T-helper 2 cell treated with Interferon-gamma antibody and Interleukin-4, amounts not matched to agents 5 μg/mL and 100 μg/mL, for 36 hours (primary cell): ENCODE measurements around the gene CHST10.
"Not testable (repeated sequence)": the region's sequence is repeated elsewhere in the genome, so short reads cannot be mapped to it uniquely, and the experiment has no call there.

Experiments
- DNase-seq: peaks from one replicate; pipeline ENCODE4 v3.0.0; 2021; ENCODE audit warnings: low spot score
- H3K27ac Mint-ChIP-seq: one replicate; pipeline ENCODE4 v1.8.0; 2021; ENCODE audit warnings: mild to moderate bottlenecking, mixed read lengths
- H3K27me3 Mint-ChIP-seq: one replicate; pipeline ENCODE4 v1.8.0; 2021; ENCODE audit warnings: low read depth, mixed read lengths
- H3K36me3 Mint-ChIP-seq: one replicate; pipeline ENCODE4 v1.8.0; 2021; ENCODE audit warnings: low read depth, mixed read lengths
- H3K4me1 Mint-ChIP-seq: one replicate; pipeline ENCODE4 v1.8.0; 2021; ENCODE audit warnings: low read depth, mixed read lengths
- H3K4me3 Mint-ChIP-seq: one replicate; pipeline ENCODE4 v1.8.0; 2022; ENCODE audit warnings: mild to moderate bottlenecking, moderate library complexity, mixed read lengths
- H3K9me3 Mint-ChIP-seq: one replicate; pipeline ENCODE4 v1.8.0; 2021; ENCODE audit warnings: mixed read lengths

Gene CHST10

DNA sequence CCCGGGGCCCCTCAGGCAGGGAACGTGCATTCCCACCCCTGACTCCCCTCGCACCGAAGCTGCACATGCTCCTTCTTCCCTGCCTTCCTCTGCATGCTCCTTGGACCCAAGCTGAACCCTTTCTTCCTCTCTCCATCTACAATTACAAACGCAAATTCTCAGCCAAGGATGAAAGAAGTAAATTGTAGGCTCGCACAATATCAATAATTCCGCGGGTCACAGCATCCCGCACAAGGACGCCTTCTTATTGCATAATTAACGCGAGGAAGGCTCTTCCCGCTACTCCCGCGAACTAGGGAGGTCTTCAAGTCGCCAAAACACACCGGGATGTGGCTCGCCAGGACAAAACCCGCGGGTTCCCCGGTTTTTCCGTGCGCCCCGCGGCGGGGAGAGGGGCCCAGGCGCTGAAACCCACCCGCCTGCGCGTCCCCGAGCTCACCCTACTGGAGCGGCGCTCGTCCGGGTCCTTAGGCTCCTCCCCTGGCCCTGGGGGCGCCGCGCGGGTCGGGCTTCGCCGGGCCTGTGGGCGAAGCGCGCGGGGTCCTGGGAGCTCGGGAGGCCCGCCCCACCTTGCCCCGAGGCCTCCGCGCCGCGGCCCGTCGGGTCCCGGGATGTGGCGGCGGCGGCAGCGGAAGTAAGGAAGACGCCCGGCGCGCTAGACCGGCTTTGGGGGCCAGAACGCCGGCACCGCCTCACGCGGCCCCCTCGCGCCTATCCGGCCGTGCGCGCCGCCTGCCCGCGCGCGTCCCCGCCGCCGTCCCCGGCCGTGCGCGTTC is at the start of gene CHST10:
TSS of gene CHST10 (minus strand) at position 734 of the 776 bp plus-strand sequence. CDS start 10,993 bp downstream, outside the sequence.
- Mint-ChIP-seq H3K27ac (peak within 1 kb of the TSS; percentile 8), H3K27me3 (peaks cover 11% of the 10 kb centered on the region), H3K9me3 (no peaks in the 10 kb centered on the region), H3K4me1 (peaks cover 18% of the 10 kb centered on the region), H3K36me3 (peaks cover 2% of the 10 kb centered on the region), H3K4me3 (peak within 1 kb of the TSS; percentile 91)
- DNase-seq = peak; percentile 65

DNA sequence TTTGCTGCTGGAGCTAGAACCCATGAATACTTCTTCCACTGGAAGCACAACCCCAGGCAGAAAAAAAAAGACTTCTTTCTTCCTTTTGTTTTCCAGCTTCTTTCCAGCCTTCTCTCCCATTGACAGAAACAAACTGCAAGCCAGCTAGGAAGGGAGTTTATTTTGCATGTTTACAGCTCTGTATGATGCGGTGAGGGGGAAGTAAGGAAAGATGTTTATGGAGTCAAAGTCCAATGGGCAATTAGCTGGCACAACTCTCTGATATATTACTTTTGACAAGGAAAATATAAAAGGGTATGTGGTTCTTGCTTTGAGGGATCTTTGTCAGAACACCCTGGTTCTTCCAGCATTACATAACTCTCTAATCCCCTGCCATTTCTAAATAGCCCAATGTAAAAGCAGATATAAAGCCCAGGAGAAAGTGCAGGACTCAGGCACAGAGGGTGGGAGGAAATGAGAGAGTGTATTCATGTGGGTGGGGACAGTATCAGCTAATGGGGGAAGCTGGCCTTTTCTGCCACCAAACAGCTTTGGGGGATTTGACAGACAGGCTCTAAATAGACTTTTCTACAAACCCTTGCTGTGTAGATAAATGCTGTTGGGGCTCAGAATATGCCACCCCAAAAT is 43.5 kb upstream of the CHST10 start:
- no peak for DNase-seq
- no peak overlapping the region for H3K4me3 Mint-ChIP-seq
- peaks cover 23% of the 10 kb centered on the region for H3K9me3 Mint-ChIP-seq
- H3K4me1 Mint-ChIP-seq = no peaks in the 10 kb centered on the region
- no peaks in the 10 kb centered on the region for H3K27me3 Mint-ChIP-seq
- no peaks in the 10 kb centered on the region for H3K36me3 Mint-ChIP-seq
- no peak overlapping the region for H3K27ac Mint-ChIP-seq

DNA sequence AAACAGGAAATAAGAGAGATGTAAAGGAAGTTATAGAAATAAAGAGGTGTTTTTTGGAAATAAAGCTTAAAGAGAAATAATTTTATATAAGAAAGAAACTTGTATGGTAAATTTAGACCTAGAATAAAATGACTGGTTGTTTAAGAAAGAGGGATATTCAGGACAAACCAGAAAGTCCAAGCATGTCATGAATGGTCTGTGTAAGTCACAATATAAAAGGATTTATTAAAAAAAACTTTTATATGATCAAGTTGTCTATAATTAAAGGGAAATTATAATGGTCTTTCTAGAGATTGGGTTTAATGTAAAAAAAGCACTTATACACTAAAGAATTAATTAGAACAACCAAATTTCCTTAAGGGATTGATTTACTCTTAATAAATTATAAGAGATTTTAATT is 38.9 kb upstream of the CHST10 start:
- not testable (repeated sequence) for H3K36me3 Mint-ChIP-seq, H3K4me3 Mint-ChIP-seq, H3K27ac Mint-ChIP-seq, DNase-seq, H3K4me1 Mint-ChIP-seq, H3K27me3 Mint-ChIP-seq
- peaks cover 23% of the 10 kb centered on the region for H3K9me3 Mint-ChIP-seq

- H3K36me3 Mint-ChIP-seq = no peaks in the 10 kb centered on the region
These were observed 36.4 kb upstream of the CHST10 start for GRCh38 chr2:100453853-100454252.

DNA sequence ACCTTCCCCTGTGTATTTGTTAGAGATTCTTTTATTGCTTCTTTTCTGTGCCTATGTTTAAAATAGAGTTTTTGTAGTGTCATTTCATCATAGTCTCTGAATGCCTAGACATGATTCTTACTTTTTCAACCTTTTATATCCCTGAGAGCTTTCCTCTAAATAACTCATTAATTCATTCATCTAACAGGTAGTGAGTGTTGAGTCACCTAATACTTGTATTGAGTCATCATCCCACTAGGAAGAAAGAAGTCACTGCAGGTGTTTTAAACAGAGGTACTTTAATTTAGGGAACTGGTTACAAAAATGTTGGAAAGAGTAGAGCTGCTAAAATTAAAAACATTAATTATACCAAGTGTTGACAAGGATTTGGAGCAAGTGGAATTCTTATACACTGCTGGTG is 34.3 kb upstream of the CHST10 start:
- Mint-ChIP-seq H3K4me3 (no peak overlapping the region), H3K36me3 (no peaks in the 10 kb centered on the region), H3K9me3 (peaks cover 3% of the 10 kb centered on the region), H3K4me1 (no peaks in the 10 kb centered on the region), H3K27ac (no peak overlapping the region), H3K27me3 (peaks cover 5% of the 10 kb centered on the region)
- no peak for DNase-seq

More at GRCh38 chr2:100453853-100454252, 36.4 kb upstream of the CHST10 start:
- no peak overlapping the region for H3K27ac Mint-ChIP-seq
- H3K4me1 Mint-ChIP-seq = no peaks in the 10 kb centered on the region
- no peak for DNase-seq
- peaks cover 9% of the 10 kb centered on the region for H3K9me3 Mint-ChIP-seq
- peaks cover 5% of the 10 kb centered on the region for H3K27me3 Mint-ChIP-seq
- H3K4me3 Mint-ChIP-seq = no peak overlapping the region

GRCh38 chr2:100451092-100451491 is 33.6 kb upstream of the CHST10 start:
- Mint-ChIP-seq H3K4me1 (no peaks in the 10 kb centered on the region), H3K4me3 (no peak overlapping the region), H3K27ac (no peak overlapping the region), H3K36me3 (no peaks in the 10 kb centered on the region), H3K27me3 (peaks cover 5% of the 10 kb centered on the region), H3K9me3 (no peaks in the 10 kb centered on the region)
- DNase-seq = no peak

DNA sequence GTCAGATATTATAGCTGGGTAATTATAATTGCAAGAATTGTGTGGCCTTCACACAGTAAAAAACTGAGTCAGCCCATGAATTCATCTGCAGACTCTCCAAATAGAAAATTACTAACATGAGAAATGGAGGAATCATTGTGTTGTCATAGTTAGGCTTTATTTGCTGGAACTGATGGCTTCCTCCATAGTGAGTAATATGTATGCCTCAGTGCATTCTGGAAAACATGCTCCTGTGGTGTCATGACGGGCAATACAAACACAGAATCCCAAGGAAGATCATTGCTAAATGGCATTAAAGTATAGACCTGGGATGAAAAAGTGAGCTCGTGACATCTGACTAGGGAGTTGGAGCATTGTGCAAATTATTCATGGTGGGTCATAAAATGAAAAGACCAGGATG is 29.2 kb upstream of the CHST10 start:
- Mint-ChIP-seq H3K36me3 (no peaks in the 10 kb centered on the region), H3K27me3 (no peaks in the 10 kb centered on the region), H3K4me3 (no peak overlapping the region), H3K9me3 (no peaks in the 10 kb centered on the region), H3K4me1 (no peaks in the 10 kb centered on the region), H3K27ac (no peak overlapping the region)
- DNase-seq = no peak

DNA sequence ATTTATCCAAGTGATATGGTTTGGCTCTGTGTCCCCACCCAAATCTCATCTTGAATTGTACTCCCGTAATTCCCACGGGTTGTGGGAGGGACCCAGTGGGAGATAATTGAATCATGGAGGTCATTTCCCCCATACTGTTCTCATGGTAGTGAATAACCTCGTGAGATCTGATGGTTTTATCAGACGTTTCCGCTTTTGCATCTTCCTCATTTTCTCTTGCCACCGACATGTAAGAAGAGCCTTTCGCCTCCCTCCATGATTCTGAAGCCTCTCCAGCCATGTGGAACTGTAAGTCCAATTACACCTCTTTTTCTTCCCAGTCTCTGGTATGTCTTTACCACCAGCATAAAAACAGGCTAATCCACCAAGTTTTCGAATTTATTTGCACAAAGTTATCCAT is 20.3 kb upstream of the CHST10 start:
- Mint-ChIP-seq H3K27ac (no peak overlapping the region), H3K36me3 (no peaks in the 10 kb centered on the region), H3K9me3 (no peaks in the 10 kb centered on the region), H3K4me3 (no peak overlapping the region), H3K4me1 (no peaks in the 10 kb centered on the region), H3K27me3 (peaks cover 18% of the 10 kb centered on the region)
- DNase-seq = no peak

GRCh38 chr2:100429726-100430125 is 12.3 kb upstream of the CHST10 start:
- peaks cover 7% of the 10 kb centered on the region for H3K4me1 Mint-ChIP-seq
- H3K27me3 Mint-ChIP-seq = peaks cover 37% of the 10 kb centered on the region
- H3K9me3 Mint-ChIP-seq = peaks cover 5% of the 10 kb centered on the region
- H3K27ac Mint-ChIP-seq = no peak overlapping the region
- DNase-seq = no peak
- H3K36me3 Mint-ChIP-seq = no peaks in the 10 kb centered on the region
- H3K4me3 Mint-ChIP-seq = no peak overlapping the region

DNA sequence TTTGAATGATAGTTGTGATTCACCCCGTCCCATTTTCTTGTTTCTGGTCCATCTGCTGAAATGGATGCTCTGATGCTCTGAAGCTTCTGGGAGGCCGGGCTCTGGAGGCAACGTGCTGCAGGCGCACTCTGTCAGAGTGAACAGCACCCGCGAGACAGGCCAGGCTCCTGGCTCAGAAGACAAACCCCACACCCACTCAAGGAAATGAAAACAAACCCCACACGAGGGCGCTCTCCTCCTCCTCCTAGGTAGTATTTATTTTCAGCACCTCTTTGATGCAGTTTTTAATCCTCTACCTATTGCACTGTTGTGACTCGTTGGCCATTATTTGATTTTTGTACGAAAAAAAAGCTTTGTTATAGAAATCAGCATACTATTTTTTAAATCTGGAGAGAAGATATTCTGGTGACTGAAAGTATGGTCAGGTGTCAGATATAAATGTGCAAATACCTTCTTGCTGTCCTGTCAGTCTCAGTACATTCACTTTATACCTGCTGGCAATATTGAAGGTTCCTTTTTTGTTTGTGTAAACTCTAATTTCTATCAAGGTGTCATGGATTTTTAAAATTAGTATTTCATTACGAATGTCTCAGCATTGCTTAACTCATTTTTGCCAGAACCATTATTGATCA is 10.3 kb upstream of the CHST10 start:
- Mint-ChIP-seq H3K9me3 (peaks cover 5% of the 10 kb centered on the region), H3K27me3 (peaks cover 42% of the 10 kb centered on the region)

GRCh38 chr2:100427111-100427510 is 9.6 kb upstream of the CHST10 start:
- peaks cover 46% of the 10 kb centered on the region for H3K27me3 Mint-ChIP-seq
- H3K27ac Mint-ChIP-seq = no peak overlapping the region
- DNase-seq = no peak
- peaks cover 7% of the 10 kb centered on the region for H3K4me1 Mint-ChIP-seq
- no peaks in the 10 kb centered on the region for H3K36me3 Mint-ChIP-seq
- H3K9me3 Mint-ChIP-seq = peaks cover 5% of the 10 kb centered on the region
- no peak overlapping the region for H3K4me3 Mint-ChIP-seq

More for the DNA sequence above, 10.3 kb upstream of the CHST10 start:
- DNase-seq = peak; percentile 33
- Mint-ChIP-seq H3K27ac (no peak overlapping the region), H3K4me3 (no peak overlapping the region), H3K4me1 (peaks cover 7% of the 10 kb centered on the region), H3K36me3 (no peaks in the 10 kb centered on the region)

- Mint-ChIP-seq H3K27ac (no peak overlapping the region), H3K4me1 (peaks cover 7% of the 10 kb centered on the region), H3K9me3 (peaks cover 5% of the 10 kb centered on the region), H3K4me3 (no peak overlapping the region), H3K36me3 (no peaks in the 10 kb centered on the region), H3K27me3 (peaks cover 44% of the 10 kb centered on the region)
- no peak for DNase-seq
These were observed 8.9 kb upstream of the CHST10 start for GRCh38 chr2:100426384-100426720.

DNA sequence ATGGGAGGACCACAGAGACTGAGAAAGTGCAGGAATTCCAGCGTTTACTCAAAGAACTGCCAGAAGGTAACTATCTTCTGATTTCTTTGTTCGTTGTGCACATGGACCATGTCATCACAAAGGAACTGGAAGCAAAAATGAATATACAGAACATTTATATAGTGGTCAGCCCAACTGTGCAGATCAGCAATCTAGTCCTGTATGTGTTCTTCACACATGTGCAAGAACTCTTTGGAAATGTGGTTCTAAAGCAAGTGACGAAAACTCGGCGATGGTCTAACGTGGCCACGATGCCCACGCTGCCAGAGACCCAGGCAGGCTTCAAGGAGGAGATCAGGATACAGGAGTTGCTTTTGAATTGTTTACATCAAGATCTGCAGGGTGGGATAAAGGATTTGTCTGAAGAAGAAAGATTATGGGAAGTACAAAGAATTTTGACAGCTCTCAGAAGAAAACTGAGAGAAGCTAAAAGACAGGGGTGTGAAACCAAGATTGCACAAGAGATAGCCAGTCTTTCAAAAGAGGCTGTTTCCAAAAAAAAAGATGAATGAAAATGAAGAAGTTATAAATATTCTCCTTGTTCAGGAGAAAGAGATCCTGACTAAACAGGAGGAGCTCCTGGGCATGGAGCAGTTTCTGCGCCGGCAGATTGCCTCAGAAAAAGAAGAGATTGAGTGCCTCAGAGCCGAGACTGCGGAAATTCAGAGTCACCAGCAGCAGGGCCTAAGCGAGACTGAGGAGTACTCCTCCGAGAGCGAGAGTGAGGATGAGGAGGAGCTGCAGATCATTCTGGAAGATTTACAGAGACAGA is 8.3 kb upstream of the CHST10 start:
- peaks cover 7% of the 10 kb centered on the region for H3K4me1 Mint-ChIP-seq
- peaks cover 45% of the 10 kb centered on the region for H3K27me3 Mint-ChIP-seq
- no peak overlapping the region for H3K4me3 Mint-ChIP-seq
- H3K27ac Mint-ChIP-seq = no peak overlapping the region
- no peak for DNase-seq
- no peaks in the 10 kb centered on the region for H3K36me3 Mint-ChIP-seq
- peaks cover 5% of the 10 kb centered on the region for H3K9me3 Mint-ChIP-seq

DNA sequence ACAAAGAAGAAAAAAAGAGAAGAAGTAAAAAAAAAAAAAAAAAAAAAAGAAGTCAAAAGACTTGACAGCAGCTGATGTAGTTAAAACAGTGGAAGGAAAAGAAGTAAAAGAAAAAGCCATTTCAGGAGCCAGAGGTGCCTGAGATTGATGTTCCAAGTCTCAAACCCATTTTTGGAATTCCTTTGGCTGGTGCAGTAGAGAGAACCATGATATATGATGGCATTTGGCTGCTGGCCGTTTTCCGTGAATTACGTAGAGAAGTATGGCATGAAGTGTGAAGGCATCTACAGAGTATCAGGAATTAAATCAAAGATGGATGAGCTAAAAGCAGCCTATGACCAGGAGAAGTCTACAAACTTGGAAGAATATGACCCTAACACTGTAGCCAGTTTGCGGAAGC is 7.6 kb upstream of the CHST10 start:
- Mint-ChIP-seq H3K4me3 (no peak overlapping the region), H3K4me1 (peaks cover 7% of the 10 kb centered on the region), H3K9me3 (no peaks in the 10 kb centered on the region), H3K27me3 (peaks cover 45% of the 10 kb centered on the region), H3K27ac (no peak overlapping the region), H3K36me3 (no peaks in the 10 kb centered on the region)
- DNase-seq = no peak
